HG03571 (cell line): ENCODE results near the gene ODF4.
"Not testable (repeated sequence)": the region's sequence is repeated elsewhere in the genome, so short reads cannot be mapped to it uniquely, and the experiment has no call there.

Experiments
- ATAC-seq: cut with Tn5 transposase; IDR thresholded peaks from one replicate; pipeline ENCODE4 v1.9.1; 2021; ENCODE audit not compliant: unreplicated experiment

ODF4 gene

DNA sequence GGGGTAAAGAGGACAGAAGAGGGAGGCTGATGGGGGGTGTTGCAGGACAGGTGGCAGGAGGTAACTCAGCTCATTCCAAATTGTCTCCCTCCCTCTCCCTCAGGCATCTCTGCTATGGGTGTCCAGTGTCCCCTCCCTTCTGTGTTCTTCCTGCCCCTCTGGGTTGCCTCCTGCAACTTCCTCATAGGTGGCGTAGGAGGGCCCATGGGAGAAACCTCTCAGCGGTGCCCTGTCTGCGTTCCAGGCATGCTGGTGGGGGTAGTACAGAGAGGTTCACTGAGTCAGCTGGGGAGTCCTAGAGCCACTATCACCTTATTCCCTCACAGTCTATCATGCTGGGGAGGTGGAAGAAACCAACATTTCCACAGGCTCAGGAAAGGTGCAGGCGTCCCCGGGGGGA lies 14.7 kb upstream of the ODF4 start:
- ATAC-seq = no peak

DNA sequence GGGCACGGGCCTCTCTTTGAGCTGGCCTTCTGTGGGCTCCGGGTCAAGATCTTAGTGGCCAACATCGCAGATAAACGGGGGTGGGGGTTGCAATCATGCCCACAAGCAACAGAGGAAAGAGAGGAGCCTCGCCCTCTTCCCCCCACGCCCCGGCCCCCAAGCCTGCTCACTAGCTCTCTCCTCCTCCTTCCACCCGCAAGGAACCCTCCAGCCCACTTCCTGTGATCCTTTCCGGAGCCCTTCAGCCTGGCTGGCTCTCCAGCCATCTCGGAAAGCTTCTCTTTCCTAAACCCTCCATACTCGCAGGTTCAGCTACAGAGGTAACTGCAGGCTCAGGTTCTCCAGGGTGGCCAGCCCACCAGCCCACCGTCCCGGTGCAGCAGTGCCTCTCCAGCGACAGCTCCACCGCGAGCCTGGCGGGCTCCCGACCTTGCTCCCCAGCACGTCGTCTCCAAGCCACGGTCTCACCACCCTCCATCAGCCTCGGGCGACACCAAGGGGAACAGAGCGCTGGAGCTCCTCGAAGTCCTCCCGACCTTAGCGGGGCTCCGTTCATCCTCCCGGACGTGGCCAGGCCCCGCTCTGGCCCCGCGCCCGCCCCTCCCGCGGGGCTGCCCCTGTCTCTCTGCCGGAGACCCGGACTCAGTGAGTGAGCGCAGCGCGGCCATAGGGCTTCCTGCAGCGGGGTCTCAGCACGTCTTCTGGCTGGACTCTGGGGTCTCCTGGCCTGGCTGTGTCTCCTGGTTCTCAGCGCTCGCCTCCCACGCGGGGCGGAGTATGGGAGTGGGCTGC lies 12.9 kb upstream of the ODF4 start:
- ATAC-seq = no peak

- no peak for ATAC-seq
Observed at GRCh38 chr17:8327303-8327649, 12.4 kb upstream of the ODF4 start.

GRCh38 chr17:8332128-8332527 lies 7.5 kb upstream of the ODF4 start:
- no peak for ATAC-seq

- no peak for ATAC-seq
Observed at GRCh38 chr17:8332688-8333087, 7.0 kb upstream of the ODF4 start.

GRCh38 chr17:8333281-8333680 lies 6.4 kb upstream of the ODF4 start:
- no peak for ATAC-seq

DNA sequence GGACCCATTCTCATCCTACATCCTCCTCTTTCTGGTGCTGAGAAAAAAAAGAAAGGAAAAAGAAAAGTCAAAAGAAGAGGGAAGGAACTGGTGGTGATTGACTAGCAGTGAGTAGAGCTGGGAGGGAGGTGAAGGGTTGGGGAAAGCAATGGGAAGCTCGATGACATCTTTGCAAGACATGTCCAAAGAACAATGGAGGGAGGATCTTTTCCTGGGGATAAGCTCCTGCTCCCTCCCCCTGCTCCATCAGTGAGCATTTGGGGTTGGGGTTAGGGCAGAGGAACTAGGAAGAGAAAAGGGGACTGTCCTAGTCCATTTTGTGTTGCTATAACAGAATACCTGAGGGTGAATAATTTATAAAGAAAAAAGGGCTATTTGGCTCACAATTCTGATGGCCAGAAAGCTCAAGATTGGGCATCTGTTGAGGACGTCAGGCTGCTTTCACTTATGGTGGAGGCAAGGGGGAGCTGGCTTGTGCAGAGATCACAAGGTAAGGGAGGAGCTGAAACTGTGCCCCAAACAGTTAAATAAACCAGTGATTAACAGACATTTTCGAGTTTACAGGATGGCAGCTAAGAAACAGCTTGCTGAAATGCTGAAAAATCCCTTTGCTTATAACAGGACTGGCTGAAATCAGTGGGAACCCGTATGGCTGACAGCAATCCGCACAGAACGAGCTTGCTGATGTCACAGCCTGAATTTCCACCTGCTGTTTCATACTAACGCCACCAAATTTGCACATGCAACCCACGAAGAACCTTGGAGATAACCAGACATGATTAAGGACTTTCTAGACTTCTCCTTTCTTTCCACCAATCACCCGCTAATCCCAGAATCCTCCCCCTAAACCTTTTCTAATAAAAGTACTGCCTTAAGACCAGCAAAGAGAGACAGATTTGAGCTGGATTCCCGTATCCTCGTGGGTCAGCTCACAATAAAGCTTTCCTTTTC lies 1.6 kb upstream of the ODF4 start:
- no peak for ATAC-seq

- no peak for ATAC-seq
Observed at GRCh38 chr17:8338753-8339140, 893 bp upstream of the ODF4 start.

GRCh38 chr17:8341456-8341855 lies 1.8 kb downstream of the ODF4 start:
- no peak for ATAC-seq

- ATAC-seq = no peak
Observed at GRCh38 chr17:8345052-8345690, 5.5 kb downstream of the ODF4 start.

DNA sequence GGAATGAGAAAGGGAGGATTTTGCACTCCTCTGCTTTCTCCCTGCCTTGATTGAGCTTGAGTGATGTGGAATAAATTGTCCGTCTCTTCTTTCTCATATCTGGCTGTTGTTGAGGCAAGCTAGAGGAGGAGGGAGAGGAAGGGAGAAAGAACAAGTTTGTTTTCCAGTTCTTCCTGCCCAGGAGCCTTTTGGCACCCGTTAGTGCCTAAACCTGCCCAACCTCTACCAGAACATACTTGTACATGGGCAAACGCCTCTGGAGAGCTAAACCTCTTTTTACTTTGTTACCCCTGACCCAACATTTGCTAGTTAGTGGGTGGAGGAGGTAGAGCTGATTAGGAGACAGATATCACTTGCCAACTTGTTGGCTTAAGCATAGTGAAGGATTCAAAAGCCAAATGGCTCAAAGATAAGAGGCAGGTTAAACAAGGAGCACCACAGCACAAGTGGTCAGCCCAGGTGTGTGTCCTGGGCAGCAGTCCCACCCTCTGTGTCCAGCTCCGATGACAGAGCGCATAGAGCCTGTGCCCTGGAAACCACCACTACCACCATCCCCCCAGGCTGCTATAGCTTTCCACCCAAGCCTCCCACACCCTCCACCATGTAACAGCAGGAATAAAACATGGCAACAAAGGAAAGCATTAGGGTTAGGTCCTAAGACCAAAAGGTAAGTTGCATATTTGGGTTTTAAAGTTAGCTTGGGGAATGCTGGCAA lies 6.5 kb downstream of the ODF4 start:
- ATAC-seq = no peak

DNA sequence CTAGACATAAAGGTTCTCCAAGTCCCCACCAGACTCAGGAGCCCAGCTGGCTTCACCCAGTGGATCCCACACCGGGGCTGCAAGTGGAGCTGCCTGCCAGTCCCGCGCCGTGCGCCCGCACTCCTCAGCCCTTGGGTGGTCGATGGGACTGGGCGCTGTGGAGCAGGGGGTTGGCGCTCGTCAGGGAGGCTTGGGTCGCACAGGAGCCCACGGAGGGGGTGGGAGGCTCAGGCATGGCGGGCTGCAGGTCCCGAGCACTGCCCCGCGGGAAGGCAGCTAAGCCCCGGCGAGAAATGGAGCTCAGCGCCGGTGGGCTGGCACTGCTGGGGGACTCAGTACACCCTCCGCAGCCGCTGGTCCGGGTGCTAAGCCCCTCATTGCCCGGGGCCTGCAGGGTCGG lies 7.4 kb downstream of the ODF4 start:
- not testable (repeated sequence) for ATAC-seq

- no peak for ATAC-seq
Observed at GRCh38 chr17:8350339-8350738, 10.7 kb downstream of the ODF4 start.

DNA sequence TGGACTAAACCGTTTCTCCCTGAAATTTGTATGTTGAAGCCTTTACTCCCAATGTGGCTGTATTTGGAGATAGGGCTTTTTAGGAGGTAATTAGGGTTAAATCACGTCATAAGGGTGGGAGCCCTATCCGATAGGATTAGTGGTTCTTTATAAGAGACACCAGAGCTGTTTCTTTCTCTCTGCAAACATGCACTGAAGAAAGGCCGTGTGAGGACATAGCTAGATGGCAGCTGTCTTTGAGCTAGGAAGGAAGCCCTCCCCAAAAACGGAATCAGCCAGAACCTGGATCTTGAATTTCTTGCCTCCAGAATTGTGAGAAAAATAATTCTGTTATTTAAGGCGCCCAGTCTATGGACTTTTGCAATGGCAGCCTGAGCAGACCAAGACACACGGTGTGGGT lies 14.1 kb downstream of the ODF4 start:
- ATAC-seq = no peak

DNA sequence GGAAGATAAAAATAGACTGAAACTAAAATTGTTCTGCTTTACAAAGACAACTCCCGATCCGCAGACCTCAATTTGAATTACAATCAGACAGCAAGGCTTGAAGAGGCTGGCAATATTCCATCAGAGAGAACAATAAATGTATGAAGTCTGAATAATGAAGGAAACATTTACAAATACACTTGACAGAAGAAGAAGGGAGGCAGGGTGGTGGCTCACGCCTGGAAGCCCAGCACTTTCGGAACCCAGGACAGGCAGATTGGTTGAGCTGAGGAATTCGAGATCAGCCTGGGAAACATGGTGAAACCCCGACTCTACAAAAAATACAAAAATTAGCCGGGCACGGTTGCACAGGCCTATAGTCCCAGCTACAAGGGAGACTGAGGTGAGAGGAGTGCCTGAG lies 14.6 kb downstream of the ODF4 start:
- no peak for ATAC-seq

- no peak for ATAC-seq
Observed at GRCh38 chr17:8357910-8358309, 18.3 kb downstream of the ODF4 start.

DNA sequence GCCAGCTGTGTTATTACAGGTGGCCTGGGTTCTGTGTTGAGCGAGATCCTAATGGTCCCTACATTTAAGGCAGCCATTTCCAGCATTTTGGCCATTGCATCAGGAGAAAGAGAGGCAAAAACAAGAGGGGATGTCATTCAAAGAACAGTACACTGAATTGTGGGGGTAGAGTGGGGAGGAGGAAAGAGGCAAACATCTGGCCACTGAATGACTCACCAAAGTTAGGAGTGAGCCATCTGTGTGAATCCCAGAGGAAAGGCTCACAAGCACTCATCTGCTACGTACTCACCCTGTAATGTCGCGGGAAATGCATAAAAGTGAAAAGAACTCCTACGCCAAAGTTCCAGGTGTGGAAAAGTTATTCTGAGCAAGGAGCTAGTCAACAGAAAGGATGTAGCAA lies 20.1 kb downstream of the ODF4 start:
- no peak for ATAC-seq

GRCh38 chr17:8360260-8360659 lies 20.6 kb downstream of the ODF4 start:
- ATAC-seq = no peak

DNA sequence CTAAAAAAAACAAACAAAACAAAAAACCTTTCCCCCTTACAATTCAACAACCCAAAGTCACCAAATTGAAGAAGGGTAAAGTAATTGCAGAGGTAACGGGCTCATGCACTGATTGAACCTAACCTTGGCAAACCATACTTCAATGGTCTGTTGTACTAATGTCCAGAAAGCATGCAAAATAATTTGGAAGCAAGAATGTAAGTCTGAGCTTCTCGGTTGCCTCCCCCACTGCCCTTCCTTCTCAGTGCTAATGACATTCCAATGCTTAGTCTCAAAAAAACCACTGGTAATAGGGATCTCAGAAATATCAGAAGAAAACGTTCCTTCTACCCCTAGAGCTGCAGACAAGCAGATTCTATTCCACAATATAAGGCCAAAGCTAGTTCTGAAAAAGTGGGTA lies 21.1 kb downstream of the ODF4 start:
- no peak for ATAC-seq

- ATAC-seq = no peak
Observed at GRCh38 chr17:8362651-8363332, 23.2 kb downstream of the ODF4 start.

GRCh38 chr17:8365143-8365542 lies 25.5 kb downstream of the ODF4 start:
- no peak for ATAC-seq
